Endothelial cell of umbilical vein (primary cell): ENCODE measurements around the gene IL17RD. TPM values are rescaled to one million over a fixed set of nuclear protein-coding genes. Genes with fewer than 3 reads are reported as not detected.

Experiments used
- BruUV-seq: library from RNA; stranded (reverse); fragments of 400-500 nt; replicated peaks from 2 replicates; lab custom pipeline; 2021; lab: Mats Ljungman, UMichigan
- CTCF ChIA-PET: fragments of 300-600, 350-600 bp; sonication (Branson Sonifier 250); formaldehyde crosslinking; loops from one replicate; lab custom pipeline; 2021; ENCODE audit warnings: antibody characterized with exemption, inconsistent platforms; lab: Charles Lee
- POLR2A ChIA-PET: fragments of 300-600, 350-600 bp; sonication (Branson Sonifier 250); formaldehyde crosslinking; loops from one replicate; lab custom pipeline; 2021; ENCODE audit warnings: antibody characterized with exemption, inconsistent platforms; lab: Charles Lee
- DNase-seq: peaks from one replicate; pipeline ENCODE4 v3.0.0-alpha.2; 2011; ENCODE audit warnings: low read depth, low spot score
- FAIRE-seq: peaks from 2 replicates; lab custom pipeline; 2011; peaks lifted over from hg19 to GRCh38; lab: Jason Lieb, UNC
- H2AFZ ChIP-seq: 2 replicates; pipeline ENCODE4 v1.6.0; 2012; ENCODE audit warnings: low read depth, low read length, control low read depth, inconsistent platforms
- H3K27ac ChIP-seq: 2 replicates; pipeline ENCODE4 v1.5.1; 2011; ENCODE audit warnings: low read depth, mild to moderate bottlenecking, control low read depth, low read length, moderate library complexity; ENCODE audit not compliant: insufficient read depth
- H3K27me3 ChIP-seq, 2 experiments: 2 replicates each; pipeline versions ENCODE4 v1.6.0 to v1.6.1; 2011; ENCODE audit warnings: low read length in 2 of 2, mixed read lengths in 1 of 2; ENCODE audit not compliant: control insufficient read depth in 2 of 2, insufficient read depth in 2 of 2
- H3K36me3 ChIP-seq, 2 experiments: 2 replicates in 1 of 2; 3 replicates in 1 of 2; pipeline ENCODE4 v1.5.1; 2011; ENCODE audit warnings: low read length in 2 of 2, mild to moderate bottlenecking in 1 of 2, moderate library complexity in 1 of 2; ENCODE audit not compliant: control insufficient read depth in 2 of 2, insufficient read depth in 2 of 2; ENCODE audit errors: extremely low read depth in 1 of 2
- H3K4me1 ChIP-seq: 3 replicates; pipeline ENCODE4 v1.5.1; 2011; ENCODE audit warnings: mild to moderate bottlenecking, low read length; ENCODE audit not compliant: control insufficient read depth, insufficient read depth; ENCODE audit errors: extremely low read depth
- H3K4me2 ChIP-seq: 2 replicates; pipeline ENCODE4 v1.6.1; 2011; ENCODE audit warnings: low read length, control low read depth, mixed read lengths; ENCODE audit not compliant: insufficient read depth
- H3K4me3 ChIP-seq, 3 experiments: fragments of 200-600 bp in 1 of 3; sonication (generic), shearing (Covaris generic) in 1 of 3; replicated peaks in 1 of 3; 2 replicates each; pipeline ENCODE4 v1.5.1; 2011 to 2016; ENCODE audit warnings: control low read depth in 3 of 3, low read length in 3 of 3, mild to moderate bottlenecking in 2 of 3, inconsistent platforms in 1 of 3, low read depth in 1 of 3, moderate library complexity in 1 of 3; ENCODE audit not compliant: insufficient read depth in 1 of 3
- H3K79me2 ChIP-seq: 2 replicates; pipeline ENCODE4 v1.6.0; 2012; ENCODE audit warnings: low read length, inconsistent platforms; ENCODE audit not compliant: control insufficient read depth, insufficient read depth
- H3K9ac ChIP-seq: replicated peaks from 2 replicates; pipeline ENCODE3; 2011; ENCODE audit warnings: low read length, control low read depth; ENCODE audit not compliant: insufficient read depth; ENCODE audit errors: extremely low read depth
- H3K9me1 ChIP-seq: replicated peaks from 3 replicates; pipeline ENCODE4 v1.6.0; 2011; ENCODE audit warnings: mild to moderate bottlenecking, low read length; ENCODE audit not compliant: control insufficient read depth, insufficient read depth; ENCODE audit errors: extremely low read depth
- H3K9me3 ChIP-seq: replicated peaks from 2 replicates; pipeline ENCODE4 v1.5.1; 2012; ENCODE audit warnings: low read length, inconsistent platforms; ENCODE audit not compliant: control insufficient read depth, insufficient read depth
- H4K20me1 ChIP-seq: replicated peaks from 2 replicates; pipeline ENCODE3; 2011; ENCODE audit warnings: mild to moderate bottlenecking, low read length; ENCODE audit not compliant: control insufficient read depth, insufficient read depth; ENCODE audit errors: extremely low read depth
- CTCF ChIP-seq, 2 donors: IDR thresholded peaks; 1 replicate in 1 of 2; 2 replicates in 1 of 2; pipeline ENCODE4 v1.5.1; 2011; ENCODE audit warnings: low read length in 2 of 2, mild to moderate bottlenecking in 2 of 2, moderate library complexity in 2 of 2, control low read depth in 1 of 2, inconsistent platforms in 1 of 2, low read depth in 1 of 2; ENCODE audit not compliant: insufficient read depth in 1 of 2; ENCODE audit errors: extremely low read depth in 1 of 2
- EZH2 ChIP-seq: IDR thresholded peaks from 2 replicates; pipeline ENCODE4 v1.6.1; 2012; ENCODE audit warnings: borderline replicate concordance, low read depth, mild to moderate bottlenecking, moderate library complexity, low read length, inconsistent platforms; ENCODE audit not compliant: severe bottlenecking
- FOS ChIP-seq: IDR thresholded peaks from 2 replicates; pipeline ENCODE4 v1.6.1; 2011; ENCODE audit warnings: mild to moderate bottlenecking, low read length, moderate library complexity, borderline replicate concordance; ENCODE audit not compliant: insufficient read depth
- GATA2 ChIP-seq: IDR thresholded peaks from 2 replicates; pipeline ENCODE4 v1.7.0; 2011; ENCODE audit warnings: low read depth, mild to moderate bottlenecking, moderate library complexity, mixed read lengths, low read length; ENCODE audit not compliant: insufficient read length, insufficient read depth
- JUN ChIP-seq: IDR thresholded peaks from 2 replicates; pipeline ENCODE4 v1.6.1; 2011; ENCODE audit warnings: borderline replicate concordance, low read depth; ENCODE audit not compliant: insufficient read length, insufficient read depth
- MYC ChIP-seq: IDR thresholded peaks from one replicate; pipeline ENCODE4 v1.6.1; 2011; ENCODE audit warnings: mild to moderate bottlenecking, low read depth, low read length
- POLR2A ChIP-seq: IDR thresholded peaks from 2 replicates; pipeline ENCODE4 v1.6.1; 2012; ENCODE audit warnings: low read depth, mild to moderate bottlenecking, control low read depth, low read length
- POLR2AphosphoS5 ChIP-seq: IDR thresholded peaks from 2 replicates; pipeline ENCODE4 v1.6.1; 2012; ENCODE audit warnings: low read depth, mild to moderate bottlenecking, control low read depth, low read length, moderate library complexity; ENCODE audit not compliant: insufficient read depth
- dilution Hi-C: fragments of 300-500 bp; cut with MboI; formaldehyde crosslinking; loops from one replicate; pipeline ENCODE4 v1.15.0; 2019; ENCODE audit warnings: low sequenced_read_pairs; ENCODE audit not compliant: extremely low pct_ligation_motif_present
- intact Hi-C: fragments of 100-400 bp; cut with micrococcal nuclease; formaldehyde crosslinking; loops from one replicate; pipeline ENCODE4 v1.10.0; 2022
- polyA plus RNA-seq, 4 experiments: library from polyadenylated mRNA; depleted of rRNA in 3 of 4; stranded (reverse) in 3 of 4; unstranded in 1 of 4; fragments of >200 nt; gene quantifications; 2 replicates each; pipeline versions ENCODE4 v1.2.1 to v1.2.3, GENCODE V29; 2011 to 2012; ENCODE audit warnings: missing spikeins in 1 of 4
- total RNA-seq: library from RNA; stranded (reverse); gene quantifications from 2 replicates; pipeline ENCODE4 v1.2.3, GENCODE V29; 2021
- TF ChIP-seq, protein P1 (sequence below): IDR thresholded peaks from 2 replicates; pipeline ENCODE4 v1.6.1; 2011; ENCODE audit not compliant: insufficient read depth, insufficient read length

IL17RD gene
- total and polyA plus RNA-seq, 2 donors (not counting 3 experiments of a cell fraction or from before 2014, with no cell fraction given): 0.36 to 0.93 TPM

DNA sequence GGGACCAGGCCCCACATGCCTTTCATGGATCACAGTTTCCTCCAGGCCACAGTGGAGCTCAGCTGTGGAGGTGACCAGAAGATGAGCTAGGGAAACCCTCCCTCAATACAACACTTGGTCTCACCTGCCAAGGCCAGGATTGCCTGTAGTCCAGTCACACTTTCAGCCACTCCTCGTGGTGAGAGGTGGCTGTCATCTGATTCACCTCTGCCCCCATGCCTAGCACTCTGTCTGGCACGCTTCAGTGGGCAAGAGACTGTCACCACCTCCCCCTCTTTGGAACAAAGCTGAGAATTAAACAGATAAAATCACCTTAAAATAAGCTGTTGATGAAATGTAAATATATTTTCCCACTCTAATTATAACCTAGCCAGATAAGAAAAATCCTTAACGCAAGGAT lies 4.0 kb upstream of the IL17RD start:
- Histone ChIP-seq H4K20me1 (no peaks in the 10 kb centered on the region), H3K9me1 (no peaks in the 10 kb centered on the region), H3K27me3 (peaks cover 30 to 34% of the 10 kb centered on the region in 2 experiments), H3K9ac (no peak overlapping the region), H3K9me3 (no peaks in the 10 kb centered on the region), H3K36me3 (no peaks in the 10 kb centered on the region), H3K4me2 (no peak overlapping the region), H3K27ac (no peak overlapping the region), H3K79me2 (no peaks in the 10 kb centered on the region), H3K4me3 (no peak overlapping the region), H3K4me1 (peaks cover 3% of the 10 kb centered on the region), H2AFZ (no peak overlapping the region)
- DNase-seq (no peak), FAIRE-seq (no peak)
- intact Hi-C loops (no loop called here), dilution Hi-C loops (no loop called here)
- CTCF ChIA-PET: interaction anchor here (0.7 to 3.3 kb wide), 15 partner anchors 9 to 687 kb away, joined by 3 to 20 read pairs (median 4); no protein-coding TSS in a partner anchor
- BruUV-seq: no TSS peak
- POLR2A ChIA-PET: no interaction called here
- no peak for TF ChIP-seq GATA2
- TF ChIP-seq MYC: no peak
- TF ChIP-seq POLR2A: no peak
- no peak for TF ChIP-seq POLR2AphosphoS5
- TF ChIP-seq CTCF (IDR thresholded peaks at IDR 0.05; ENCODE audit: extremely low read depth in 1 of 2, insufficient read depth in 1 of 2, low read depth in 1 of 2, low read length in 2 of 2): no peak
- TF ChIP-seq EZH2: no peak
- no peak for TF ChIP-seq JUN
- TF ChIP-seq, protein P1, sequence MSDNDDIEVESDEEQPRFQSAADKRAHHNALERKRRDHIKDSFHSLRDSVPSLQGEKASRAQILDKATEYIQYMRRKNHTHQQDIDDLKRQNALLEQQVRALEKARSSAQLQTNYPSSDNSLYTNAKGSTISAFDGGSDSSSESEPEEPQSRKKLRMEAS: no peak
- no peak for TF ChIP-seq FOS
